K562 (cell line): ENCODE results near the gene GALNS. TPM values are rescaled to one million over a fixed set of nuclear protein-coding genes. Genes with fewer than 3 reads are reported as not detected.

Source experiments
- CBFA2T3 ChIP-seq: fragments of 450-650 bp; IDR thresholded peaks from 2 replicates; pipeline ENCODE4 v1.6.1; 2017
- KLF6 ChIP-seq: fragments of 250-450 bp; sonication (Bioruptor Pico); IDR thresholded peaks from 2 replicates; pipeline ENCODE4 v1.4.0; 2020; ENCODE audit warnings: mild to moderate bottlenecking, moderate library complexity, borderline replicate concordance
- NCOA4 ChIP-seq: fragments of 450-650 bp; IDR thresholded peaks from 2 replicates; pipeline ENCODE4 v1.6.1; 2018; ENCODE audit warnings: mild to moderate bottlenecking; ENCODE audit not compliant: partially characterized antibody
- RFX7 ChIP-seq: fragments of 250-450 bp; sonication (Bioruptor Pico); IDR thresholded peaks from 2 replicates; pipeline ENCODE4 v1.5.1; 2021; ENCODE audit warnings: mild to moderate bottlenecking
- SAFB2 ChIP-seq: fragments of 200-400 bp; formaldehyde crosslinking; IDR thresholded peaks from 2 replicates; pipeline ENCODE4 v1.6.1; 2018; ENCODE audit warnings: borderline replicate concordance, low read length, low read depth, moderate library complexity; ENCODE audit not compliant: severe bottlenecking
- SP1 ChIP-seq: sonication (generic); formaldehyde crosslinking; IDR thresholded peaks from 2 replicates; pipeline ENCODE4 v1.8.1; 2022; ENCODE audit warnings: mild to moderate bottlenecking, missing genetic modification reagents
- STAG1 ChIP-seq: sonication (generic); formaldehyde crosslinking; IDR thresholded peaks from 2 replicates; pipeline ENCODE4 v1.5.0; 2020; ENCODE audit warnings: missing genetic modification reagents, borderline replicate concordance
- YY1 ChIP-seq, 3 experiments: IDR thresholded peaks; 2 replicates each; pipeline ENCODE4 v1.6.1; 2011; ENCODE audit warnings: low read length in 2 of 3, mild to moderate bottlenecking in 2 of 3, moderate library complexity in 2 of 3, borderline replicate concordance in 1 of 3, control low read depth in 1 of 3, low read depth in 1 of 3; ENCODE audit not compliant: insufficient read depth in 3 of 3, insufficient replicate concordance in 2 of 3, control insufficient read depth in 1 of 3, insufficient read length in 1 of 3; ENCODE audit errors: extremely low read depth in 1 of 3
- ZNF121 ChIP-seq: sonication (generic); formaldehyde crosslinking; conservative IDR thresholded peaks from 2 replicates; pipeline ENCODE4 v1.8.0; 2022; ENCODE audit warnings: missing genetic modification reagents
- ZNF175 ChIP-seq: fragments of 200-800 bp; sonication (Bioruptor generic); IDR thresholded peaks from 2 replicates; pipeline ENCODE4 v1.6.1; 2016; ENCODE audit warnings: low read depth, mild to moderate bottlenecking, missing genetic modification characterization, missing compliant biosample characterization
- ZNF3 ChIP-seq: fragments of 250-450 bp; sonication (Bioruptor Pico); IDR thresholded peaks from 2 replicates; pipeline ENCODE4 v1.5.0; 2021; ENCODE audit warnings: mild to moderate bottlenecking, moderate library complexity
- ZNF324 ChIP-seq: fragments of 250-450 bp; sonication (Bioruptor Pico); IDR thresholded peaks from 2 replicates; pipeline ENCODE4 v1.4.0; 2020; ENCODE audit warnings: mild to moderate bottlenecking
- polyA plus RNA-seq, 8 experiments: library from polyadenylated mRNA; depleted of rRNA in 4 of 8; stranded (reverse) in 5 of 8; unstranded in 3 of 8; fragments of >200 nt; fragmentation: Nextera tagmentation in 2 of 8; fragmentation: Illumina TruSeq in 1 of 8; extraction: Ambion mirVana in 2 of 8; extraction: Trizol in 1 of 8; gene quantifications; 2 replicates each; pipeline versions ENCODE4 v1.2.1 to v1.2.3, GENCODE V29; 2011 to 2014; ENCODE audit warnings: inconsistent platforms in 1 of 8, missing spikeins in 1 of 8
- total RNA-seq, 7 experiments: library from RNA; depleted of rRNA in 6 of 7; stranded (reverse); fragments of >200 nt in 6 of 7; fragmentation: Illumina TruSeq in 2 of 7; extraction: Trizol in 2 of 7; gene quantifications; 2 replicates each; pipeline versions ENCODE4 v1.2.1 to v1.2.3, GENCODE V29; 2011 to 2021; ENCODE audit warnings: low replicate concordance in 1 of 7
- TF ChIP-seq, protein P1 (sequence below), 2 experiments: fragments of 450-650 bp; formaldehyde crosslinking in 1 of 2; IDR thresholded peaks; 2 replicates each; pipeline versions ENCODE4 v1.4.0 to v1.6.1; 2014 to 2020; ENCODE audit warnings: mild to moderate bottlenecking in 2 of 2, borderline replicate concordance in 1 of 2, low read depth in 1 of 2
- TF ChIP-seq, protein P2 (sequence below): fragments of 450-650 bp; IDR thresholded peaks from 2 replicates; pipeline ENCODE4 v1.6.1; 2017; ENCODE audit warnings: mild to moderate bottlenecking, moderate library complexity
- TF ChIP-seq, protein P3 (sequence below): fragments of 250-450 bp; sonication (Bioruptor Pico); IDR thresholded peaks from 2 replicates; pipeline ENCODE4 v1.5.0; 2020; ENCODE audit warnings: mild to moderate bottlenecking, borderline replicate concordance

The GALNS gene
- total and polyA plus RNA-seq, 9 of the 15 experiments (the other 6 are each of a cell fraction or from before 2014, with no cell fraction given) = 0.38 to 13.2 (median 4.3) TPM

GRCh38 chr16:88815901-88816589, 40.7 kb downstream of the GALNS start (continued):
- TF ChIP-seq, protein P1, sequence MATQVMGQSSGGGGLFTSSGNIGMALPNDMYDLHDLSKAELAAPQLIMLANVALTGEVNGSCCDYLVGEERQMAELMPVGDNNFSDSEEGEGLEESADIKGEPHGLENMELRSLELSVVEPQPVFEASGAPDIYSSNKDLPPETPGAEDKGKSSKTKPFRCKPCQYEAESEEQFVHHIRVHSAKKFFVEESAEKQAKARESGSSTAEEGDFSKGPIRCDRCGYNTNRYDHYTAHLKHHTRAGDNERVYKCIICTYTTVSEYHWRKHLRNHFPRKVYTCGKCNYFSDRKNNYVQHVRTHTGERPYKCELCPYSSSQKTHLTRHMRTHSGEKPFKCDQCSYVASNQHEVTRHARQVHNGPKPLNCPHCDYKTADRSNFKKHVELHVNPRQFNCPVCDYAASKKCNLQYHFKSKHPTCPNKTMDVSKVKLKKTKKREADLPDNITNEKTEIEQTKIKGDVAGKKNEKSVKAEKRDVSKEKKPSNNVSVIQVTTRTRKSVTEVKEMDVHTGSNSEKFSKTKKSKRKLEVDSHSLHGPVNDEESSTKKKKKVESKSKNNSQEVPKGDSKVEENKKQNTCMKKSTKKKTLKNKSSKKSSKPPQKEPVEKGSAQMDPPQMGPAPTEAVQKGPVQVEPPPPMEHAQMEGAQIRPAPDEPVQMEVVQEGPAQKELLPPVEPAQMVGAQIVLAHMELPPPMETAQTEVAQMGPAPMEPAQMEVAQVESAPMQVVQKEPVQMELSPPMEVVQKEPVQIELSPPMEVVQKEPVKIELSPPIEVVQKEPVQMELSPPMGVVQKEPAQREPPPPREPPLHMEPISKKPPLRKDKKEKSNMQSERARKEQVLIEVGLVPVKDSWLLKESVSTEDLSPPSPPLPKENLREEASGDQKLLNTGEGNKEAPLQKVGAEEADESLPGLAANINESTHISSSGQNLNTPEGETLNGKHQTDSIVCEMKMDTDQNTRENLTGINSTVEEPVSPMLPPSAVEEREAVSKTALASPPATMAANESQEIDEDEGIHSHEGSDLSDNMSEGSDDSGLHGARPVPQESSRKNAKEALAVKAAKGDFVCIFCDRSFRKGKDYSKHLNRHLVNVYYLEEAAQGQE (IDR thresholded peaks at IDR 0.05; ENCODE audit: borderline replicate concordance) = peak; percentile 78
- TF ChIP-seq, protein P1 (CRISPR knock-in tag; IDR thresholded peaks at IDR 0.05; ENCODE audit: low read depth) = no peak
- TF ChIP-seq NCOA4 = no peak
- TF ChIP-seq STAG1 = peak; percentile 95
- TF ChIP-seq CBFA2T3 = no peak
- TF ChIP-seq KLF6 (CRISPR knock-in tag) = no peak
- no peak for TF ChIP-seq ZNF3 (CRISPR knock-in tag)
- TF ChIP-seq YY1 (IDR thresholded peaks at IDR 0.05; ENCODE audit: borderline replicate concordance in 1 of 3, control insufficient read depth in 1 of 3, extremely low read depth in 1 of 3, insufficient read depth in 3 of 3, insufficient read length in 1 of 3, insufficient replicate concordance in 2 of 3, low read depth in 1 of 3, low read length in 2 of 3) = peak in 1 of 3 experiments; percentile 11
- TF ChIP-seq, protein P2, sequence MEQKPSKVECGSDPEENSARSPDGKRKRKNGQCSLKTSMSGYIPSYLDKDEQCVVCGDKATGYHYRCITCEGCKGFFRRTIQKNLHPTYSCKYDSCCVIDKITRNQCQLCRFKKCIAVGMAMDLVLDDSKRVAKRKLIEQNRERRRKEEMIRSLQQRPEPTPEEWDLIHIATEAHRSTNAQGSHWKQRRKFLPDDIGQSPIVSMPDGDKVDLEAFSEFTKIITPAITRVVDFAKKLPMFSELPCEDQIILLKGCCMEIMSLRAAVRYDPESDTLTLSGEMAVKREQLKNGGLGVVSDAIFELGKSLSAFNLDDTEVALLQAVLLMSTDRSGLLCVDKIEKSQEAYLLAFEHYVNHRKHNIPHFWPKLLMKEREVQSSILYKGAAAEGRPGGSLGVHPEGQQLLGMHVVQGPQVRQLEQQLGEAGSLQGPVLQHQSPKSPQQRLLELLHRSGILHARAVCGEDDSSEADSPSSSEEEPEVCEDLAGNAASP = no peak
- TF ChIP-seq RFX7 (CRISPR knock-in tag) = no peak
- TF ChIP-seq ZNF175 (CRISPR knock-in tag) = no peak
- TF ChIP-seq ZNF121 (CRISPR knock-in tag) = no peak
- no peak for TF ChIP-seq ZNF324 (CRISPR knock-in tag)
- TF ChIP-seq SP1 (CRISPR knock-in tag) = 0 out of 2 replicates have a peak, but pooled peaks have one; percentile 33
- TF ChIP-seq, protein P3, sequence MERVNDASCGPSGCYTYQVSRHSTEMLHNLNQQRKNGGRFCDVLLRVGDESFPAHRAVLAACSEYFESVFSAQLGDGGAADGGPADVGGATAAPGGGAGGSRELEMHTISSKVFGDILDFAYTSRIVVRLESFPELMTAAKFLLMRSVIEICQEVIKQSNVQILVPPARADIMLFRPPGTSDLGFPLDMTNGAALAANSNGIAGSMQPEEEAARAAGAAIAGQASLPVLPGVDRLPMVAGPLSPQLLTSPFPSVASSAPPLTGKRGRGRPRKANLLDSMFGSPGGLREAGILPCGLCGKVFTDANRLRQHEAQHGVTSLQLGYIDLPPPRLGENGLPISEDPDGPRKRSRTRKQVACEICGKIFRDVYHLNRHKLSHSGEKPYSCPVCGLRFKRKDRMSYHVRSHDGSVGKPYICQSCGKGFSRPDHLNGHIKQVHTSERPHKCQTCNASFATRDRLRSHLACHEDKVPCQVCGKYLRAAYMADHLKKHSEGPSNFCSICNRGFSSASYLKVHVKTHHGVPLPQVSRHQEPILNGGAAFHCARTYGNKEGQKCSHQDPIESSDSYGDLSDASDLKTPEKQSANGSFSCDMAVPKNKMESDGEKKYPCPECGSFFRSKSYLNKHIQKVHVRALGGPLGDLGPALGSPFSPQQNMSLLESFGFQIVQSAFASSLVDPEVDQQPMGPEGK (CRISPR knock-in tag) = no peak
- TF ChIP-seq SAFB2 = no peak
